ENCODE results near the gene CARD11.

The CARD11 gene

DNA sequence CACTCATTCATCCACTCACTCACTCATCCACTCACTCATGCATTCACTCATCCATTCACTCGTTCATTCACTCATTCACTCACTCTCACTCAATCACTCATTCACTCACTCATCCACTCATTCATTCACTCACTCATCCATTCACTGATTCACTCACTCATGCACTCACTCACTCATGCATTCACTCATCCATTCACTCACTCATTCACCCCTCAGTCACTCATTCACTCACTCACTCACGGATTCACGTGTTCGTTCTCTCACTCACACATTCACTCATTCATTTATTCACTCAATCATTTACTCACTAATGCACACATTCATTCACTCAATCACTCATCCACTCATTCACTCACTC, 73.4 kb downstream of the CARD11 start:
- TF ChIP-seq, protein P1, sequence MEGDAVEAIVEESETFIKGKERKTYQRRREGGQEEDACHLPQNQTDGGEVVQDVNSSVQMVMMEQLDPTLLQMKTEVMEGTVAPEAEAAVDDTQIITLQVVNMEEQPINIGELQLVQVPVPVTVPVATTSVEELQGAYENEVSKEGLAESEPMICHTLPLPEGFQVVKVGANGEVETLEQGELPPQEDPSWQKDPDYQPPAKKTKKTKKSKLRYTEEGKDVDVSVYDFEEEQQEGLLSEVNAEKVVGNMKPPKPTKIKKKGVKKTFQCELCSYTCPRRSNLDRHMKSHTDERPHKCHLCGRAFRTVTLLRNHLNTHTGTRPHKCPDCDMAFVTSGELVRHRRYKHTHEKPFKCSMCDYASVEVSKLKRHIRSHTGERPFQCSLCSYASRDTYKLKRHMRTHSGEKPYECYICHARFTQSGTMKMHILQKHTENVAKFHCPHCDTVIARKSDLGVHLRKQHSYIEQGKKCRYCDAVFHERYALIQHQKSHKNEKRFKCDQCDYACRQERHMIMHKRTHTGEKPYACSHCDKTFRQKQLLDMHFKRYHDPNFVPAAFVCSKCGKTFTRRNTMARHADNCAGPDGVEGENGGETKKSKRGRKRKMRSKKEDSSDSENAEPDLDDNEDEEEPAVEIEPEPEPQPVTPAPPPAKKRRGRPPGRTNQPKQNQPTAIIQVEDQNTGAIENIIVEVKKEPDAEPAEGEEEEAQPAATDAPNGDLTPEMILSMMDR (IDR thresholded peaks at IDR 0.05), result no peak
- H3K4me1 ChIP-seq, result no peaks in the 10 kb centered on the region
- DNase-seq, result no peak
- H3K9me3 ChIP-seq, result peaks cover 4 to 18% (median 17%) of the 10 kb centered on the region in 3 donors
- intact Hi-C loops (cut with DNase I; ENCODE audit: low total_unique reads), result no loop called here
- H3K27ac ChIP-seq, result no peak overlapping the region
- no peak overlapping the region for H3K4me3 ChIP-seq
- peaks cover 0 to 8% of the 10 kb centered on the region in 2 donors for H3K27me3 ChIP-seq
- H3K36me3 ChIP-seq, result no peaks in the 10 kb centered on the region

DNA sequence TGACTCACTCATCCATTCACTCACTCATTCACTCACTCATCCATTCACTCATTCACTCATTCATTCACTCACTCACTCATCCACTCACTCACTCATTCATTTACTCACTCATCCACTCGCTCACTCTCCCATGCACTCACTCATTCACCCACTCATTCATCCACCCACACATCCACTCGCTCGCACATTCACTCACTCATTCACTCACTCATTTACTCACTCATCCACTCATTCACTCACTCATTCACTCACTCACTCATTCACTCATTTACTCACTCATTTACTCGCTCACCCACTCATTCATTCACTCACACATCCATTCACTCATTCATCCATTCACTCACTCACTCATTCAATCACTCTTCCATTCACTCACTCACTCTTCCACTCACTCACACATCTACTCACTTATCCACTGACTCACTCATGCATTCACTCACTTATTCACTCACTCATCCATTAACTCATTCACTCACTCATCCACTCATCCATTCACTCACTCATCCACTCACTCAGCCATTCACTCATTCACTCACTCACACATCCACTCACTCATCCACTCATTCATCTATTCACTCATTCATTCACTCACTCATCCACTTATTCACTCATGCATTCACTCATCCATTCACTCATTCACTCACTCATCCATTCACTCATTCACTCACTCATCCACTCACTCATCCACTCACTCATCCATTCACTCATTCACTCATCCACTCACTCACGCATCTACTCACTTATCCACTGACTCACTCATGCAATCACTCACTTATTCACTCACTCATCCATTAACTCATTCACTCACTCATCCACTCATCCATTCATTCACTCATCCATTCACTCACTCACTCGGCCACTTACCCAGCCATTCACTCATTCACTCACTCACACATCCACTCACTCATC, 74.0 kb downstream of the CARD11 start:
- H3K27me3 ChIP-seq, result peaks cover 0 to 8% of the 10 kb centered on the region in 2 donors
- peak in 1 of 2 donors; percentile 7 for DNase-seq
- no peak overlapping the region for H3K27ac ChIP-seq
- no peaks in the 10 kb centered on the region for H3K4me1 ChIP-seq
- peaks cover 4 to 21% (median 18%) of the 10 kb centered on the region in 3 donors for H3K9me3 ChIP-seq
- TF ChIP-seq, protein P1 (IDR thresholded peaks at IDR 0.05), result no peak
- no peak overlapping the region for H3K4me3 ChIP-seq
- no peaks in the 10 kb centered on the region for H3K36me3 ChIP-seq
- intact Hi-C loops (cut with DNase I; ENCODE audit: low total_unique reads), result no loop called here

DNA sequence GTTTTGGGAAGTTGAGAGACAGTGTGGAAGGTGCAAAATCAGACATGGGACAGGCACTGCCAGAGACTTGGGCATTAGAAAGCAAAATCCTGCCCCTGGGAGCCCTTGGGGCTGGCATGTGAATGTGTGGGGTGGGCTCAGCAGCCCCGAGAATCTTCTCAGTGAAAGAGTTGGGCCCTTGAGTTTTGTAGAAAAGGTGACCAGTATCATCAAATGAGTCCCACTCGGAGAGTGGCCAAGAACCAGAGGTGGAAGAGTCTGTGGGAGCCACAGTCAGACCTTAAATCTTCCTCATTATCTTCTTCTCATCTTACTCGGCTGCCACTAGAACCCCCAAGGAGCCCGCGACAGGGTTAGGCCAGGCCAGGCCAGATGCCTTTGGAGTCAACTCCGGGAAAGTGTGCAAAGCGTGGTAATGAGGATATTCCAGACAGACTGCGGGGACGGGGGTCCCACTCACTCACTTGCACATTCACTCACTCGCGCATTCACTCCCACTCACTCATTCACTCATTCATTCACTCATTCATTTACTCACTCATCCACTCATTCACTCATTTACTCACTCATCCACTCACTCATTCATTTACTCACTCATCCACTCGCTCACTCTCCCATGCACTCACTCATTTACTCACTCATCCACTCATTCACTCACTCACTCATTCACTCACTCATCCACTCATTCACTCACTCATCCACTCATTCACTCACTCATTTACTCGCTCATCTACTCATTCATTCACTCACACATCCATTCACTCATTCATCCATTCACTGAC, 74.9 kb downstream of the CARD11 start:
- Histone ChIP-seq H3K9me3 (peaks cover 4 to 21% (median 18%) of the 10 kb centered on the region in 3 donors), H3K36me3 (no peaks in the 10 kb centered on the region), H3K27ac (no peak overlapping the region), H3K4me1 (no peaks in the 10 kb centered on the region), H3K4me3 (no peak overlapping the region), H3K27me3 (peaks cover 0 to 8% of the 10 kb centered on the region in 2 donors)
- peak in 1 of 2 donors; percentile 34 for DNase-seq
- intact Hi-C loops (cut with DNase I; ENCODE audit: low total_unique reads), result no loop called here
- TF ChIP-seq, protein P1 (IDR thresholded peaks at IDR 0.05), result no peak

DNA sequence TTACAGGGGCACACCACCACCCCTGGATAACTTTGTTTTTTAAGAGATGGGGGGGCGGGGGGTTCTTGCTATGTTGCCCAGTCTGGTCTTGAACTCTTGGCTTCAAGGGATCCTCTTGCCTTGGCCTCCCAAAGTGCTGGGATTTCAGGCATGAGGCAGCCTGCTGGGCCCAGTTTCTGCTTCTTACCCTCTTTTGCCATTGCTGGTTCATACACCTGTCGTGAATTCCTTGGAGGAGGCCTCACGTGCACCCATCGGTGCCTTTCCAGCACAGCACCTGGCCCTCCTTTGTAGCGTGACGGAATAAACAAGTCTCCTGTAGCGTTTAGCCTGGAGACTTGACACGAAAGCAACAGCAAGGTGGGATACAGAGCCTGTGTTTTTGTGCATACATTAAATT, 75.5 kb downstream of the CARD11 start:
- no peak overlapping the region for H3K4me3 ChIP-seq
- intact Hi-C loops (cut with DNase I; ENCODE audit: low total_unique reads), result no loop called here
- DNase-seq, result peak in 1 of 2 donors; percentile 46

DNA sequence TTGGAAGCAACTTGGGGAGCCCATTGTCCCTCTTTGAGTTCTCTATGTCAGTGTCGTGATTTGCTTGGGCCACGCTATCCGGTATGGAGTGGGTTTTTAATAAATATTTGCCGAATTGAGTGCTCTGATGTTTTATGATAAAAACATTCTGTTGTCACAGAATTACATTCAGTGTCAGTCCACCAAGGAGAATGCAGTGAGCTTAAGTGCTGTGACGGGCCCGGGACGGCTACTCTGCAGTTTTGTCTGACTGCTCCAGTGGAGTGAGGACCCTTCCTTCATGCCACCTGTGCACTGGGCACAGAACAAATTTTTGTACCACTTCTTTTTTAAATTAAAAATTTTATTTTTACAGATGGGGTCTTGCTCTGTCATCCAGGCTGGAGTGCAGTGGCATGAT, 76.0 kb downstream of the CARD11 start:
- H3K9me3 ChIP-seq, result peaks cover 4 to 21% (median 18%) of the 10 kb centered on the region in 3 donors
- TF ChIP-seq, protein P1 (IDR thresholded peaks at IDR 0.05), result no peak
- H3K4me3 ChIP-seq, result no peak overlapping the region
- no peak overlapping the region for H3K27ac ChIP-seq
- no peaks in the 10 kb centered on the region for H3K36me3 ChIP-seq
- H3K27me3 ChIP-seq, result peaks cover 0 to 8% of the 10 kb centered on the region in 2 donors
- no peaks in the 10 kb centered on the region for H3K4me1 ChIP-seq
- DNase-seq, result peak in 1 of 2 donors; percentile 13
- intact Hi-C loops (cut with DNase I; ENCODE audit: low total_unique reads), result no loop called here

More for the DNA sequence above, 75.5 kb downstream of the CARD11 start:
- peaks cover 0 to 8% of the 10 kb centered on the region in 2 donors for H3K27me3 ChIP-seq
- no peaks in the 10 kb centered on the region for H3K4me1 ChIP-seq
- H3K9me3 ChIP-seq, result peaks cover 4 to 21% (median 18%) of the 10 kb centered on the region in 3 donors
- no peak overlapping the region for H3K27ac ChIP-seq
- TF ChIP-seq, protein P1 (IDR thresholded peaks at IDR 0.05), result no peak
- no peaks in the 10 kb centered on the region for H3K36me3 ChIP-seq
